Upper lobe of right lung (tissue), 1 donor: ENCODE measurements around the gene TRIM28. TPM values are rescaled to one million over a fixed set of nuclear protein-coding genes. Genes with fewer than 3 reads are reported as not detected.

ENCODE experiments used
- ATAC-seq: fragments of 200-7000 bp; cut with Tn5 transposase; one replicate; pipeline ENCODE4 v1.9.1; 2020; ENCODE audit warnings: mild to moderate bottlenecking, moderate library complexity
- DNase-seq: peaks from one replicate; pipeline ENCODE4 v3.0.0-alpha.2; 2020
- H3K27ac ChIP-seq: fragments of 200-600 bp; one replicate; pipeline ENCODE4 v1.8.0; 2022
- H3K27me3 ChIP-seq: fragments of 200-600 bp; one replicate; pipeline ENCODE4 v1.8.0; 2022; ENCODE audit warnings: mild to moderate bottlenecking
- H3K36me3 ChIP-seq: fragments of 200-600 bp; one replicate; pipeline ENCODE4 v1.8.0; 2022
- H3K4me1 ChIP-seq: fragments of 200-600 bp; one replicate; pipeline ENCODE4 v1.8.0; 2022
- H3K4me3 ChIP-seq: fragments of 200-600 bp; one replicate; pipeline ENCODE4 v1.8.0; 2022; ENCODE audit warnings: mild to moderate bottlenecking
- H3K9me3 ChIP-seq: fragments of 200-600 bp; one replicate; pipeline ENCODE4 v1.8.0; 2022
- intact Hi-C: fragments of 100-400 bp; cut with DNase I; formaldehyde crosslinking; loops from one replicate; pipeline ENCODE4 v1.11.0; 2022
- total RNA-seq: library from RNA; stranded (reverse); fragmentation: NEBNext Ultra II Directional; extraction: Animal tissue kit (Norgen Biotek cat#: 25700); gene quantifications from one replicate; pipeline ENCODE4 v1.2.1, GENCODE V29; 2021
- TF ChIP-seq, protein P1 (sequence below): fragments of 200-600 bp; IDR thresholded peaks from one replicate; pipeline ENCODE4 v1.8.0; 2022; ENCODE audit warnings: antibody characterized with exemption
- donor health status: DM: no; HTN: yes; CAD: no; lungs with severe emphysema.

The TRIM28 gene
- total RNA-seq, 1 donor from 2014 or later, result 199 TPM

DNA sequence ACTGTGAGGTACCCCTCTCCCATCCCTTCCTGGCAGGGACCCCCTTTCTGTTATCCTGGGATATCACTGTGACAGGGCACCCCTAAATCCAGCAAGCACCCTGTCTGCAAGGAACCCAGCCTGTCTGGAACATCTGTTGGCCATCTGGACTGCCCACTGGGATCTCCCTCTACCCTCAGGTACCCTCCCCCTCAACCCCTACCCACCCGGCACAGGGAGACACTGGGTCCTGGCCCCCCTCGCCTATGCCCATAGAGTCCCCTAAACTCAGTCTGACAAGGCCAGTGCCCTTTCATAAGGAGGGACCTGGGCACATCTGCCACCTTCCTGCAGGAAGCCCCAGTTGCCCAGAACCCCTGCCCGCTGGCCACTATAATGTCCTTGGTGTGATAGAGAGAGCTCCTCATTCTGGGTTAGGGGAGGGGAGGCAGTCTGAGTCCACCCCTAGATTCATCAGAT is 29.3 kb upstream of the TRIM28 start:
- Histone ChIP-seq H3K36me3 (peaks cover 20% of the 10 kb centered on the region), H3K27me3 (no peaks in the 10 kb centered on the region), H3K4me1 (peaks cover 25% of the 10 kb centered on the region), H3K9me3 (no peaks in the 10 kb centered on the region), H3K27ac (peak overlapping the region; percentile 66), H3K4me3 (peak overlapping the region; percentile 44)
- no peak for ATAC-seq
- TF ChIP-seq, protein P1, sequence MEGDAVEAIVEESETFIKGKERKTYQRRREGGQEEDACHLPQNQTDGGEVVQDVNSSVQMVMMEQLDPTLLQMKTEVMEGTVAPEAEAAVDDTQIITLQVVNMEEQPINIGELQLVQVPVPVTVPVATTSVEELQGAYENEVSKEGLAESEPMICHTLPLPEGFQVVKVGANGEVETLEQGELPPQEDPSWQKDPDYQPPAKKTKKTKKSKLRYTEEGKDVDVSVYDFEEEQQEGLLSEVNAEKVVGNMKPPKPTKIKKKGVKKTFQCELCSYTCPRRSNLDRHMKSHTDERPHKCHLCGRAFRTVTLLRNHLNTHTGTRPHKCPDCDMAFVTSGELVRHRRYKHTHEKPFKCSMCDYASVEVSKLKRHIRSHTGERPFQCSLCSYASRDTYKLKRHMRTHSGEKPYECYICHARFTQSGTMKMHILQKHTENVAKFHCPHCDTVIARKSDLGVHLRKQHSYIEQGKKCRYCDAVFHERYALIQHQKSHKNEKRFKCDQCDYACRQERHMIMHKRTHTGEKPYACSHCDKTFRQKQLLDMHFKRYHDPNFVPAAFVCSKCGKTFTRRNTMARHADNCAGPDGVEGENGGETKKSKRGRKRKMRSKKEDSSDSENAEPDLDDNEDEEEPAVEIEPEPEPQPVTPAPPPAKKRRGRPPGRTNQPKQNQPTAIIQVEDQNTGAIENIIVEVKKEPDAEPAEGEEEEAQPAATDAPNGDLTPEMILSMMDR, result no peak
- intact Hi-C loops, result no loop called here
- no peak for DNase-seq

DNA sequence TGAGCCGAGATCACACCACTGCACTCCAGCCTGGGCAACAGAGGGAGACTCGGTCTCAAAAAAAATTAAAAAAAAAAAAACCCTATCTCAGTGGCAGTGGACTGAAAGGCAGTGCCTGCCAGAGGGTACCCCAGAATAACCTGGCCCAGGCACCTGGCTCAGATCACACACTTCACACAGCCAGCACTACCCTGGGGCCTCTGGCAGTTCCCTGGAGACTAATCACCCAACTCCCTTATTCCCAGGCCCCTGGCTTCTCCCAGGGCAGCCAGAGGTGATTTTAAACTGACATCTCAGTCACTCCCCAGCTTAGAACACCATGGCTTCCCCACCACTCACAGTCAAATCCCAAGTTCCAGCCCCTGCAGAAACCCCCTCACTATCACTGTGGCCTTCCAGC is 28.6 kb upstream of the TRIM28 start:
- no peaks in the 10 kb centered on the region for H3K27me3 ChIP-seq
- H3K4me3 ChIP-seq, result no peak overlapping the region
- TF ChIP-seq, protein P1, result no peak
- H3K9me3 ChIP-seq, result no peaks in the 10 kb centered on the region
- H3K4me1 ChIP-seq, result peaks cover 26% of the 10 kb centered on the region
- ATAC-seq (no peak), DNase-seq (no peak)
- peaks cover 20% of the 10 kb centered on the region for H3K36me3 ChIP-seq
- no peak overlapping the region for H3K27ac ChIP-seq
- intact Hi-C loops, result no loop called here

DNA sequence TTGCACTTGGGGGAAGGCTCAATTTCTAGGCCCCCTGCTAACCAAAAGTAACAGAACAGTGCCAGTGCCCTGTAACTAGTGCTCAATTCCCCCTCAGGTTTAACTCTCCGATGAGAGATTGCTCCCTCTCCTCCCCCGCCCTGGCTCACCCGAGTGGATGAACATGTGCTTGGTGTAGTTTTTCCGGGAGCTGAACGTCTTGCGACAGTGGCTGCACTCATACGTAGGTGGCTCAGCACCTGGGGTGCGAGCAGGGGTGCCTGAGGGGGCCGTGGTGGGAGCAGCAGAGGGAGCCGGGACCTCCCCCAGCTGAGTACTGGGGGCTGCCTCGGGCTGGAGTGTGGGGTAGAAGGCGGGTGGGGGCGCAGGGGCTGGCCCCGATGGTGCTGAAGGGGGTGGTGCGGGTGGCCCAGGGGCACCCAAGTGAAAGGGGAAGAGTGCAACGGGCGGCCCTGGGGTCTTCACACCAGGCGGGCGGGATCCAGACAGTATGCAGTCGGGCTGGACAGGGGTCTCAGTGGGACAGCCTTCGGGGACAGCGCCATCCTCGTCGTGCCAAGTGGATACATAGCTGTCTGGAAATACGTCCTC is 27.5 kb upstream of the TRIM28 start:
- Histone ChIP-seq H3K27ac (no peak overlapping the region), H3K4me3 (no peak overlapping the region), H3K27me3 (no peaks in the 10 kb centered on the region), H3K4me1 (peaks cover 30% of the 10 kb centered on the region), H3K36me3 (peaks cover 20% of the 10 kb centered on the region), H3K9me3 (no peaks in the 10 kb centered on the region)
- intact Hi-C loops, result no loop called here
- ATAC-seq, result no peak
- DNase-seq, result no peak
- TF ChIP-seq, protein P1, result no peak

DNA sequence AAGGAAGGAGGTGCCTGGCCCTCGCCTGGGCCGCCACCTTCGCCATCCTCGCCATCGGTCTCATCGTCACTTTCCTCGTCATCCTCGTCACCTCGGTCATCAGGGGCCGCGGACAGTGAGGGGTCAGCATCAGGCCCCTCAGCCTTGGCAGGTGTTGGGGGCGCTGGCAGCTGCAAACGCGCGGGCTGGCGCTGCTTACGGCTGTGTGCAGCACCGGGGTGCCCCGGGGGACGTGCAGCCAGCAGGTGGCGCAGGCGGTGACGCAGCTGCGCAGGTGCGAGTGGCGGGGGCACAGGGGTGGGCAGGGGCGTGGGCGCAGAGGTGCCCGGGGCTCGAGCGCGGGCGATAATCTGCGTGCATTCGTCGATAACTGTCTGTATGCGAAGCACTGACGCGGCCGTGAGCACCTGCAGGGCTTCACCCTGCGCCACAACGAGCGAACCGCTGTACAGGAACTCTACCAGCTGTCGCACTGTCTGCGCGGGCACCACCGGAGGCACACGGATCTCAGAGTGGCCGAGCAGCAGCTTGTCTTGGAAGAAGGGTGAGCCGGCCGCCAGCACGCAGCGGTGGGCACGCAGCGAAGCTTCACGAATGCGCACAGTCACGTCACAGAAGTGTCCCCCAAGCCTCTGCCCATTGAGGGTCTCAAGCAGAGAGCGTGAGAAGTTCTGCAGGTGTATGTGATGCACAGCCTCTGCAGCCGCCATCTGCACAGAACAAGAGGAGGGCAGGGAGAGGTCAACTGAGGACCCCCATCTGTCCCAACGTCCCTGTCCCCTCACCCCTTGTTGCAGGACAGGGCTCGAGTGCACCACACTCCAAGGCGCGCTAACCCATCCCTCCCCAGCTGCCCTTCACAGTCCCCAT is 26.7 kb upstream of the TRIM28 start:
- TF ChIP-seq, protein P1, result no peak
- Histone ChIP-seq H3K4me1 (peaks cover 30% of the 10 kb centered on the region), H3K9me3 (no peaks in the 10 kb centered on the region), H3K27me3 (no peaks in the 10 kb centered on the region), H3K36me3 (peaks cover 20% of the 10 kb centered on the region), H3K27ac (no peak overlapping the region), H3K4me3 (no peak overlapping the region)
- intact Hi-C loops, result no loop called here
- DNase-seq, result no peak
- ATAC-seq, result no peak

- no peaks in the 10 kb centered on the region for H3K27me3 ChIP-seq
- no peak for ATAC-seq
- intact Hi-C loops, result no loop called here
- H3K4me3 ChIP-seq, result peak overlapping the region; percentile 71
- TF ChIP-seq, protein P1, result no peak
- peaks cover 20% of the 10 kb centered on the region for H3K36me3 ChIP-seq
- H3K4me1 ChIP-seq, result peaks cover 27% of the 10 kb centered on the region
- H3K9me3 ChIP-seq, result no peaks in the 10 kb centered on the region
- no peak for DNase-seq
- H3K27ac ChIP-seq, result peak overlapping the region; percentile 91
Observed at GRCh38 chr19:58518256-58519086, 25.4 kb upstream of the TRIM28 start.
